ENCODE data around the gene BTBD9.

DNA sequence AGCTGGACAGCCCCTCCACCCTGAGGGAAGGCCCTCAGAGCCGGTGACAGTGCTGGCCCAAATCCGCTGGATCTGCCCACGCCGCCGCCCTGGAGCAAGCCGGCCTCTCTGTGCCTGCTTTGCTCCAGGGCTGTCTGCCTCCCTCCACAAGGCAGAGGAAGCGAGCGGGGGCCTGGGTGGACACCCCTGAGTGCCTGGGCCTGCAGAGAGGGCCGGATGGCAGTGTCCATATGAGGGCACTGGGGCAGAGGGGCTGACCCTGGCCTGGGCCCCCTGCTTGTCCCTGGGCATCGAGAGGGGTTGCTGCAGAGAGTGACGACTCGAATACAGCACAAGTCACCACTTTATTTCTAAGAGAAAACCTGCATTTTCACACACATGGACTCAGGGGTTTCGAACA lies 471.6 kb downstream of the BTBD9 start:
- TF ChIP-seq, protein P1, sequence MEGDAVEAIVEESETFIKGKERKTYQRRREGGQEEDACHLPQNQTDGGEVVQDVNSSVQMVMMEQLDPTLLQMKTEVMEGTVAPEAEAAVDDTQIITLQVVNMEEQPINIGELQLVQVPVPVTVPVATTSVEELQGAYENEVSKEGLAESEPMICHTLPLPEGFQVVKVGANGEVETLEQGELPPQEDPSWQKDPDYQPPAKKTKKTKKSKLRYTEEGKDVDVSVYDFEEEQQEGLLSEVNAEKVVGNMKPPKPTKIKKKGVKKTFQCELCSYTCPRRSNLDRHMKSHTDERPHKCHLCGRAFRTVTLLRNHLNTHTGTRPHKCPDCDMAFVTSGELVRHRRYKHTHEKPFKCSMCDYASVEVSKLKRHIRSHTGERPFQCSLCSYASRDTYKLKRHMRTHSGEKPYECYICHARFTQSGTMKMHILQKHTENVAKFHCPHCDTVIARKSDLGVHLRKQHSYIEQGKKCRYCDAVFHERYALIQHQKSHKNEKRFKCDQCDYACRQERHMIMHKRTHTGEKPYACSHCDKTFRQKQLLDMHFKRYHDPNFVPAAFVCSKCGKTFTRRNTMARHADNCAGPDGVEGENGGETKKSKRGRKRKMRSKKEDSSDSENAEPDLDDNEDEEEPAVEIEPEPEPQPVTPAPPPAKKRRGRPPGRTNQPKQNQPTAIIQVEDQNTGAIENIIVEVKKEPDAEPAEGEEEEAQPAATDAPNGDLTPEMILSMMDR (IDR thresholded peaks at IDR 0.05) = no peak
- no peak for TF ChIP-seq POLR2A (IDR thresholded peaks at IDR 0.05)
